ENCODE results near the gene SPATC1L.
"Not testable (repeated sequence)": the region's sequence is repeated elsewhere in the genome, so short reads cannot be mapped to it uniquely, and the experiment has no call there.

SPATC1L gene

DNA sequence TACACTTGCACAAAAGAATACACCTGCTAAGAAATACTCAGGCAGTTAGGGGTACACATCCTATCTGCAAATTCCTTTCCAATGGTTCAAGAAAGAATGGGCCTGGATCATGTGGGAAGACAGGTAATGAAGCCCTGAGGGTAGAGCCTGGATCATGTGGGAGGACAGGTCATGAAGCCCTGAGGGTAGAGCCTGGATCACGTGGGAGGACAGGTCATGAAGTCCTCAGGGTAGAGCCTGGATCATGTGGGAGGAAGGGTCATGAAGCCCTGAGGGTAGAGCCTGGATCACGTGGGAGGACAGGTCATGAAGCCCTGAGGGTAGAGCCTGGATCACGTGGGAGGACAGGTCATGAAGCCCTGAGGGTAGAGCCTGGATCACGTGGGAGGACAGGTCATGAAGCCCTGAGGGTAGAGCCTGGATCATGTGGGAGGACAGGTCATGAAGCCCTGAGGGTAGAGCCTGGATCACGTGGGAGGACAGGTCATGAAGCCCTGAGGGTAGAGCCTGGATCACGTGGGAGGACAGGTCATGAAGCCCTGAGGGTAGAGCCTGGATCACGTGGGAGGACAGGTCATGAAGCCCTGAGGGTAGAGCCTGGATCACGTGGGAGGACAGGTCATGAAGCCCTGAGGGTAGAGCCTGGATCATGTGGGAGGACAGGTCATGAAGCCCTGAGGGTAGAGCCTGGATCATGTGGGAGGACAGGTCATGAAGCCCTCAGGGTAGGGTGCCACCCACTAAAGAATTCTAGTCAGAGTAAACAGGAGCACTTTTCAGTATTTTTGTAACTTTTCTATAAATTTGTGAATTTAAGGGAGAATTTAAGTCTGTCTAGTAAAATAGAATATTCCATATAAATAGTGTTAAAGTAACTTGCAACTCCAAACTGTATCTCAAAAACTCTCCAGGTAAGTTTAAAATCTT lies 16.9 kb upstream of the SPATC1L start:
- DNase-seq (ENCODE audit: low read depth in 2 of 2) = not testable (repeated sequence)

DNA sequence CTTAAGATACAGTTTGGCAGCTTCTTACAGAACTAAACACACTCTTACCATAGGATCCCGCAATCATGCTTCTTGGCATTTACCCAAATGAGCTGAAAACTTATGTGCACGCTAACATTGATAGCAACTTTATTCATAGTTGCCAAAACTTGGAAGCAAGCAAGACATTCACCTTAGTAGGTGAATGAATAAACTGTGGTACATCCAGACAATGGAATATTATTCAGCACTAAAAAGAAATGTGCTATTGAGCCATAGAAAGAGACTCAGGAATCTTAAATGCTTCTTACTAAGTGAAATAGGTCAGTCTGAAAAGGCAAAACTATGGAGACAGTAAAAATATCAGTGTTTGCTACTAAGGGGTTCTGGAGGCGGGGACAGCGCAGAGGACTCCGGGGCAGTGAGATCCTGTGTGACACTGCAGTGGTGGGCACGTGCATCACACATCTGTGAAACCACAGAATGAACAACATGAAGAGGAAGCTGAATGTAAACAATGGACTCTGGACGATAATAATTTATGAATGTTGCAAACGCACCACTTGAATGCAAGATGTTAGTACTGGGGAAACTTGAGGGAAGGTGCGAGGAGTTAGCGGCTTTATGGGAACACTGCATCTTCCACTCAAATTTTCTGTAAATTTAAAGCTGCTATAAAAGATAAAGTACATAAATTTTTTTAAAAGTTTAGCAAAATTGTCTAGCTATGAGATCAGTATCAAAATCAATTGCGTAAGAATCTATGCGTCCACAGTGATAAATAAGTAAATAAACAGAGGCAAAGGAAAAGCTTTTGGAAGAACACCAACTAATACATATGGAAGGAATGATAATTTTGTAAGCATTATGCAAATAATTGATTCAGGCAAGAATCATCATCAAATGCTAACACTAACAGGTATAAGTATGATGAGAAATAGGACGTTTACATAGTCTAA lies 15.4 kb upstream of the SPATC1L start:
- DNase-seq (ENCODE audit: low read depth in 2 of 2) = no peak

DNA sequence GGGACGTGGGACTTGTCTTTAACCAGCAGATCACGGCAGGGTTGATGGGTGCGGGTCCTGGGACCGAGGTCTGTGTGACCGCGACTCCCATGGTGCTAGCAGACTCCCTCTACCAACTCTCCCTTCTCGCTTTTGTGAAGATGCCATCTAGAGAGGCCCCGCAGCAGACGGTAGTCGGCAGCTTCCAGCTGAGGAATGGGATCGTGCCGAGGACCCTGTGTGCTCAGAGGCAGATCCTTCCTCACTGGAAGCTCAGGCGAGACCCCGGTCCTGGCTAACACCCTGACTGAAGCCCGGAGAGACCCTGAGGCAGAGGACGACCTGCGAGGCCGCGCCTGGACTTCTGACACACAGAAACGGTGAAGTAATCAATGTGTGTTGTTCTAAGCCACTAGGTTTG lies 12.5 kb upstream of the SPATC1L start:
- DNase-seq (ENCODE audit: low read depth in 2 of 2) = no peak

- DNase-seq (ENCODE audit: low read depth in 2 of 2) = no peak
These were observed 11.4 kb upstream of the SPATC1L start for GRCh38 chr21:46195595-46196195.

DNA sequence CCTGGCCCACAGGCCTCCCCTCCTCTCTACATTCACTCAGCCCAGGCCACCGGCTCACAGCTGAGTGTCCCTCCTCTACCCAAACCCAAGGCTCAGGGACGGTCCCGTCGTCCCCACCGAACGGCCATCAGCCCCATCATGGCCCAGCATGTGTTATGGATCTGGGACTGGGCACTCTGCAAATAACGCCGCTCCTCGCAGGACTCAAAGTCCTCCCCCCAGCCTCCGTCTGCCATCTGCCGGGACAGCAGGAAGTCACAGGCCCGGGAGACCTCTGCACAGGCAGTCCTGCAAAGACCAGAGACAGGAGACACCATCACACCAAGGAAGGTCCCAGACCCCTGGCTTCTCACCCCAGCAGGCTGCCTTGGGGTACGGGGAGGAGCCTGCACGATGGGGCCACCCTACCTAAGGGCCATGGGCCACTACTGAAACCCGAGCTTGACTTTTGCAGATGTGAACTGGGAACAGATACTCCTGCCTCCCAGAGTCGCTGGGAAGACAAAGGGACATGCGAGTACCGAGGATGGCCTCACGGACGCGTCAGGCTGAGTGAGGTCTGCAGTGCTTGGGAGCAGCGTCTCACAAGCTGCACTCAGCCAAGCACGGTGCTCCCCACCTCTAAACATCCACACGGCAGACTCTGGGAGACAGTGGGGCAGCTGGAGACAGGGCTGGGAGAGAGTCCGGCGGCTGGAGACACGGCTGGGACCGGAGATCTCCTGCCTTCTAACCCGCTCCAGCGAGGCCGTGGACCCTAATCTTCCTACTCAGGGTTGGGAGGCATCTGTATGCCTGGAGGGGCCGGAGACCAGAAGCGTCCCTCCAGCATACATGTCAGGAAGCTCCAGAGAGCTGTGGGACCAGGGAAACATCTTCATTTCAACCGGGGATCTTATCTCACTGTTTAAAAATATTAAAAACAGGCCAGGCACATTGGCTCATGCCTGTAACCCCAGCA lies 10.4 kb upstream of the SPATC1L start:
- no peak for DNase-seq (ENCODE audit: low read depth in 2 of 2)

GRCh38 chr21:46193829-46194373 lies 9.6 kb upstream of the SPATC1L start:
- no peak for DNase-seq (ENCODE audit: low read depth in 2 of 2)

- no peak for DNase-seq (ENCODE audit: low read depth in 2 of 2)
These were observed 7.7 kb upstream of the SPATC1L start for GRCh38 chr21:46191686-46192575.

- DNase-seq (ENCODE audit: low read depth in 2 of 2) = no peak
These were observed 7.0 kb upstream of the SPATC1L start for GRCh38 chr21:46191257-46191685.

- no peak for DNase-seq (ENCODE audit: low read depth in 2 of 2)
These were observed 6.4 kb upstream of the SPATC1L start for GRCh38 chr21:46190491-46191131.

GRCh38 chr21:46189959-46190490 lies 5.8 kb upstream of the SPATC1L start:
- no peak for DNase-seq (ENCODE audit: low read depth in 2 of 2)

DNA sequence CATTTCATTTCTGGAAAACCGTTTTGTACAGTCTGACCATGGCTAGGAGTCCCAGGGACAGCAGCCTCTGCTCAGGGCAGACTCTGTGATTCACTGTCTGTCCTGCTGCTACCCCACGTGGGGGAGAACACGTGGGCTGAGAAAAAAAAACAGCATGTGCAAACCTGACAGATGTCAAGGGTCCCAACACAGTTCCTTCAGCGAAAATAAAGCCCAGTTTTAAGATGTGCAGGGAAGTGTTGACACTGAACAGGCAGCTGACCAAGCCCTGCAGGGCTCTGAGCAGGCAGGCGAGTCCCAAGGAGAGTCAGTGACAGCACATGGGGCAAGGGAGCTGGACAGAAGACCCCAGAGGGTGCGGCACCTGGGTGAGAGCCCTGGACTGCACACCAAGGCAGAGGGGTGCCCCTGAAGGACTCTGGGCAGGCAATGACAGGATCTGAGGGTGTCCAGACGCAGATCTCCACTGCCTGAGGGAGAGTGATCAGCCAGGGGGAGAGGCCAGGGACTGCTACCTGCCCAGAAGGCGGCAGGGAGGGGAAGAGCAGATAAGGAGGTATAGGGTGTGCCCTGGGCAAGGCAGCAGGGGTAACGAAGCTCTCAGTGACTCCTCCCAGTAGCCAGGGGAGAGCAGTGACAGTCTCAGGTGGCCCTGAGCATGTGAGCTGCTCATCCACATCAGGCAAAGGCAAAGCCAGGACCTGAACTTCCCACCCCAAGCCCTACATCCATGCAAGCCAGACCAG lies 5.1 kb upstream of the SPATC1L start:
- no peak for DNase-seq (ENCODE audit: low read depth in 2 of 2)

DNA sequence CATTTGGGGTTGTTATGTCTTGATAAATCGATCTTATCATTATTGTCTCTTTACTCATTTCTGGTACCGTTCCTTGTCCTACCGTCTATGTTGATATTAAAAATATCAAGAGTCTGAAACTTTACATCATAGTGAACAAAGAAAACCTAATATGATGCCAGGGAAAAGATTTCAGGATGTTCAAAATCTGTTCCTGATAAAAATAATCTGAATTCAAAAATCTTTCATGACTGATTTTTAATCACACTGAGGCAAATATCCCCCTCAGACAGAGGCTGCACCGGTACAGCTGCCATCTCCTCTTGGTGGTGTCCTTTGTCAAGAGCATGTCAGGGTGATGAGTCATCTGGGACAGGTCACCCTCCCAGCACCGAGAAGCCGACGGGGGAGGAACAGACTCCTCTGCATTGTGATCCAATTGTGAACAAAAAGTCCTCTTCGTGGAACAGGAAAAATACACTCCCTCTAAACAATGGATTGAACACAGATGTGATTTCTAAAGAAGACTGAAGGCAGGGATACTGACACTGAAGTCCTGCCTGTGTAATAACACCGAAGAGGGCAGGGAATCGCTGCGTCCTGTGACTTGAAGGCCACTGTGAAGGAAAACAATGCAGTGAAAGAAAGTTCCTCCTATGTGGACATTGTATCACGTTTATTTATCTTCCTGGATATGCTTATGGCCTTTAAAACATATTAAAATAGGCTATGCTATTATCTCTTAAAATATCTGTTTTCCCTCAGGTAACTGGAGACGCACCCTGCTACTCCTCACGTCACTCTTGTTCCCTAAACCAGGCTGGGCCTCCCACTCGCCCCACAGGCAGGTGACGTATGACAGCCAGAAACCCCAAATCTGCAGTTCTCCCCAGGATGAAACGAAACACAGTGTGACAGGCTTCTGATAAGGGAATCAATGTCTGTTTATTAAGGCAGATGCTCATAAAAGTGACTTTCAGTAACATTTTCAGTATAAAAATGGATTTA lies 4.3 kb upstream of the SPATC1L start:
- no peak for DNase-seq (ENCODE audit: low read depth in 2 of 2)

DNA sequence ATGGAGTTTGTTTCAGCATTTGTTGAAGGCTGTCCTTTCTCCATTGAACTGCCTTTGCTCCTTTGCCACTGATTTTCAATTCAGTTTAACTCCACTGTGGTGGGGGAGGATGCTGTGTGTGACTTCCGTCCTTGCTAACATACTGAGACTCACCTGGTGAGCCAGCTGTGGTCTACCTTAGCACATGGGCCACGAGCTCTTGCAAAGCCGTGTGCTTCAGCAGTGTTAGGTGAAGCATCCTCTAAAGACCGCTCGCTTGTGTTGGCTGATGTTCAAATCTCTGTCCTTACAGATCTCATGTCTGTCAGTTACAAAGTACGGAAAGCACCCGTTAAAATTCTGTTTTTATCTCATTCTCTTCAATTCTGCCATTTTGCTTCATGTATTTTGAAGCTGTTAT lies 3.6 kb upstream of the SPATC1L start:
- no peak for DNase-seq (ENCODE audit: low read depth in 2 of 2)

DNA sequence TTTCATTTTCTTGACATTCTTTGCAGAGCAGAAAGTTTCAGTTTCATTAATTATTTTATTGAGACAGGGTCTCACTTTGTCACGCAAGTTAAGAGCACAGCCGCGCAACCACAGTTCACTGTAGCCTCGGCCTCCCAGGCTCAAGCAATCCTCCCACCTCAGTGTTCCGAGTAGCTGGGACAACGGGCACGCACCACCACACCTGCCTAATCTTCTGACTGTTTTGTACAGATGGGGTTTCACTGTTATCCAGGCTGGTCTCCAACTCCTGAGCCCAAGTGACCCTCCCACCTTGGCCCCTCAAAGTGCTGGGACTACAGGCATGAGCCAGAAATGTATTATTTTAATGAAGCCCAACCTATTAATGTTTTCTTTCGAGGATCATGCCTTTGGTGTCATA lies 3.0 kb upstream of the SPATC1L start:
- no peak for DNase-seq (ENCODE audit: low read depth in 2 of 2)

- no peak for DNase-seq (ENCODE audit: low read depth in 2 of 2)
These were observed 1.5 kb upstream of the SPATC1L start for GRCh38 chr21:46185716-46186115.

DNA sequence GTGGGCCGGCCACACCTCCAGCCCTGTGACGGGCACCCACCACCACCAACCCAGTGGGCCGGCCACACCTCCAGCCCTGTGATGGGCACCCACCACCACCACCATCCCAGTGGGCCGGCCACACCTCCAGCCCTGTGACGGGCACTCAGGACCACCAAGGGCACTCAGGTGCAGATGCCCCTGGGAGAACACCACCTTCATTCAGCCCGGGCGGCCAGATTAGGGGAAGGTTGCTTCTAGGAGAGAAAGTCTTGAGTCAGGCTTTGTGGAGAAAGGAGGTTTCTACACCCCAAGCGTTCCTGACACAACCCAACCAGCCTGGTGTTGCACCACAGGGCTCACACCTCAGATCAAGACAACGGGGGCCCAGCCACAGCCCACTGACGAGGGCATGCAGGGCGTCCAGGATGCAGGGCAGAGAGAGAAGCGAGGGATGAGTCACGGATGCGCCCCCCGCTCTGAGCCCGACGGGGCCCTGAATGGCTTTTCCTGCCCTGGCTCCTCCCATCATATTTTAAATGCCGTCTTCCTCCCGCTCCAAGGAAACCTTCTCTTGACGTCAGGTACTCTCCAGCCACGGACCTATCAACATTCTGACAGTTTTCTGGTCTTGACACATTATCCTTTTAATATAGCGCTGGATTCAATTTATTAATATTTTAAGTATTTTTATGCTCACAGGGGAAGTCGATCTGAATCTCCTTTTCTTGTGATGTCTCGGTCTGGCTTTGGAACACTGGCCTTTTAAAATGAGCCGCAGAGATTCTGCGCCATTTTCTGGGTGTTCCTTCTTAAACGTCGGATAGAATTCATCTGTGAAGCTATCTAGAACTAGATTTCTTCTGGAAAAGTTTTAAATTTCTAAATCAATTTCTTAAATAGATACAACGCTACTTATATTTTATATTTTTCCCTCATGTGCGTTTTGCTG lies 631 bp upstream of the SPATC1L start:
- DNase-seq (ENCODE audit: low read depth in 2 of 2) = peak; percentile 12 to 54

All from stimulated activated CD4-positive, alpha-beta T cell treated with anti-CD3 and anti-CD28 coated beads, Interleukin-1b, Interleukin-23, amount 100 ng/mL, for 4 hours (primary cell).